GM12864 (cell line): ENCODE data around the gene OBP2B.

Source experiments
- DNase-seq: peaks from one replicate; pipeline ENCODE4 v3.0.0-alpha.2; 2011; ENCODE audit warnings: low read depth
- H3K4me3 ChIP-seq: 2 replicates; pipeline ENCODE4 v1.5.1; 2011; ENCODE audit warnings: mild to moderate bottlenecking, low read depth, low read length, control low read depth
- TF ChIP-seq, protein P1 (sequence below): IDR thresholded peaks from 2 replicates; pipeline ENCODE4 v1.5.1; 2011; ENCODE audit warnings: low read depth, mild to moderate bottlenecking, moderate library complexity, low read length, control low read depth, inconsistent platforms; ENCODE audit errors: missing control alignments

Gene OBP2B

DNA sequence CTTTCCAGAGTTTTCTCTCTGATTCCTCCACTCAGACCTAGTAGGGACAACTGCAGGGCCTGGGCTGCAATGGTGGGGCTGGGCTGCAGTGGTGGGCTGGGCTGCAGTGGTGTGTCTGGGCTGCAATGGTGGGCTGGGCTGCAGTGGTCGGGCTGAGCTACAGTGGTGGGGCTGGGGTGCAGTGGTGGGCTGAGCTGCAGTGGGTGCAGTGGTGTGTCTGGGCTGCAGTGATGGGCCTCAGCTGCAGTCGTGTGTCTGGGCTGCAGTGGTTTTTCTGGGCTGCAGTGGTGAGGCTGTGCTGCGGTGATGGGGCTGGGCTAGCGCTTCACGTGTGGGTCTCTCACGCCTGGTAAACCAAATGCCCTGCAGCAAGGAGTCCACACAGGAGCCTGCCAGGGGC is 38.6 kb upstream of the OBP2B start:
- TF ChIP-seq, protein P1, sequence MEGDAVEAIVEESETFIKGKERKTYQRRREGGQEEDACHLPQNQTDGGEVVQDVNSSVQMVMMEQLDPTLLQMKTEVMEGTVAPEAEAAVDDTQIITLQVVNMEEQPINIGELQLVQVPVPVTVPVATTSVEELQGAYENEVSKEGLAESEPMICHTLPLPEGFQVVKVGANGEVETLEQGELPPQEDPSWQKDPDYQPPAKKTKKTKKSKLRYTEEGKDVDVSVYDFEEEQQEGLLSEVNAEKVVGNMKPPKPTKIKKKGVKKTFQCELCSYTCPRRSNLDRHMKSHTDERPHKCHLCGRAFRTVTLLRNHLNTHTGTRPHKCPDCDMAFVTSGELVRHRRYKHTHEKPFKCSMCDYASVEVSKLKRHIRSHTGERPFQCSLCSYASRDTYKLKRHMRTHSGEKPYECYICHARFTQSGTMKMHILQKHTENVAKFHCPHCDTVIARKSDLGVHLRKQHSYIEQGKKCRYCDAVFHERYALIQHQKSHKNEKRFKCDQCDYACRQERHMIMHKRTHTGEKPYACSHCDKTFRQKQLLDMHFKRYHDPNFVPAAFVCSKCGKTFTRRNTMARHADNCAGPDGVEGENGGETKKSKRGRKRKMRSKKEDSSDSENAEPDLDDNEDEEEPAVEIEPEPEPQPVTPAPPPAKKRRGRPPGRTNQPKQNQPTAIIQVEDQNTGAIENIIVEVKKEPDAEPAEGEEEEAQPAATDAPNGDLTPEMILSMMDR: no peak
- no peak for DNase-seq
- no peak overlapping the region for H3K4me3 ChIP-seq

DNA sequence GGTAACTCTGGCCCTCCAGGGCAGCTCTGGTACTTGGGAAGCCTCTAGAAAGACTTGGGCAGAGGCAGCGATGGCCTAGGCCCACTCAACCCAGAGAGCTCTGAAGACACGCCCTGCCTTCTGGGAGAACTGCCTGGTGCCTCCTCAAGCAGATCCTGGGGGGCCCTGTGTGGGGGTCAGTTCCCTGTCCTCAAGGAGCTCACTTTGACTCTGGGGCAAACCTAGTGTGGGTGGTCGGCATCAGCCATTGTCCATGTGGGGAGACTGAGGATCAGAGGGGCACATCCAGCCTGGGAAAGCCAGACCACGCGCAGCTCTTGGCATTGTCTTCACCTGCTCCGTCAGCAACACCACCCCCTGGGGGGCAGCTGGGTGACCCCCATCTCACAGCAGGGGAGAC is 37.9 kb upstream of the OBP2B start:
- no peak overlapping the region for H3K4me3 ChIP-seq
- DNase-seq: no peak
- TF ChIP-seq, protein P1: no peak

DNA sequence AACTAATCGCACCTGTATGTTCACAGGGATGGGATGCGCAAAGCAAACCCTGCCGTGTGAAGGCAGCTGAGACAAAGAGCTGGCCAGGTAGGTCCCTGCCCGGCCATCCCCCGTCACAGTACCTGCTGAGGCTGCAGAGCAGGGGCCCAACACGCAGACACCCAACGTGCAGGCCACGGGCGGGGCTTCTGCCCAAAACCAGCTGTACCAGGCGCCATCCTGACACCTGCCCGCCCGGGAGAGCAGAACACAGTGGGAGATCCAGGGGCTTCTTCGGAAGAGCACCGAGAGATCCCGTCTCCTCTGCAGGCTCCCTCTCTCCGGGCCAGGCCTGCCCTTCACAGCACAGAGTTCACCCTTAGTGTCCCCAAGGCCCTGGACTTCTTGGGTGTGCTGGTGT is 37.5 kb upstream of the OBP2B start:
- DNase-seq: no peak
- no peak overlapping the region for H3K4me3 ChIP-seq
- TF ChIP-seq, protein P1: no peak

DNA sequence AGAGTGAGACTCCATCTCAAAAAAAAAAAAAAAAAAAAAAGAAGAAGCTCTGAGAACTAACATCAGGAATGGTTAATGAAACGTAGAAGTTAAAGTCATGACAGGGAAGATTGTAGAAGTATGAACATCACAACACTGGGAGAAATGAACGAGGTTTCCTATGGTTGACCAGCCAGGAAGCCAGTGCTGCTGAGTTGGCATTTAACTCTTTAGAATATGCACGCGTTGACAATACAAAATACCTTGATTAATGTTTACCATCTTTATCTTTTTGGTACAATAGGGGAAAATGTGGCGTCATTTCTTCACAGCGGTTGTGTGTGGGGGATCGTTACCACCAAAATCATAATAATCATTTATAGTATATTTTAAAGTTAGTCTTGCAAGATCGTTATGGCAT is 33.9 kb upstream of the OBP2B start:
- no peak overlapping the region for H3K4me3 ChIP-seq
- DNase-seq: no peak
- TF ChIP-seq, protein P1: no peak

DNA sequence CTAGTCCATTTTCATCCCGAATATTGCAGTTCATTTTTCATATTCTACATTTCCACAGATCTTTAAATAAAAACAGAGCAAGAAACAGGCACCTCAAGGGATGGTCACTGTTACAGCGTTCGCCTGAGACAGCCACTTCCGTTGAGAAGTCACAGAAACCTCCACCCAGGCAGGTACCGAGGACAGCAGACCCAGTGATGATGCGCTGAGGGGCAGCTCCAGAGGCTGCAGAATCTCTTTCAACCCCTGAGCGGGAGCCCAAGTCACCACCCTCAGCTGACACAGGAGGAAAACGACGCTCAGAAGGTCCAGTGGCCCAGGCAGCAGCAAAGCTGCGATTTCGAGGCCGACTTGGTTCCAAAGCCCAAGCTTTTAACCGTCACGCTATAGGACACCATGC is 33.2 kb upstream of the OBP2B start:
- TF ChIP-seq, protein P1: no peak
- no peak for DNase-seq
- H3K4me3 ChIP-seq: no peak overlapping the region

DNA sequence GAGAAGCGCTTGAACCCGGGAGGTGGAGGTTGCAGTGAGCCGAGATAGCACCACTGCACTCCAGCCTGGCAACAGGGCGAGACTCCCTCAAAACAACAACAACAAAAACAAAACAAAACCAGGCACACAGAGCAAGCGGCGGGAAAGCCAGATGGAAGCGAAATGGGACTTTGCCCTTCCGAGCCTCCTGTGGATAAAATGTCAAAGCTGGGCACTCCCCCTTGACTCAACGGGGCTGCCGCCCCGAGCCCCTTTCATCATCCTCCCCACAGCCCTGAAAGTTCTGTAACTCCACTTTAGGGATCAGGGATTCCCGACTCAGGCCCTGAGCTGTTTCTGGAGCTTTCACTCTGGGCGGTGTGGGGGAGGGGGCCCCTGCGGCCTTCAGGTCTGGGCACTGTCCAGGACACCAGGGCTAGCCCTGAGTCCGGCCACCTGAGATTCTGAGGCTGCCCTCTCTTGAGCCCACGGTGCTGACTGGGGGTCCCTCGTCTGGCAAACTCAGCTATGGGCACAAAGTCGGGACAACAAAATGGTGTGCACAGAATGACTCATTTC is 30.6 kb upstream of the OBP2B start:
- no peak overlapping the region for H3K4me3 ChIP-seq
- no peak for DNase-seq
- TF ChIP-seq, protein P1: no peak

DNA sequence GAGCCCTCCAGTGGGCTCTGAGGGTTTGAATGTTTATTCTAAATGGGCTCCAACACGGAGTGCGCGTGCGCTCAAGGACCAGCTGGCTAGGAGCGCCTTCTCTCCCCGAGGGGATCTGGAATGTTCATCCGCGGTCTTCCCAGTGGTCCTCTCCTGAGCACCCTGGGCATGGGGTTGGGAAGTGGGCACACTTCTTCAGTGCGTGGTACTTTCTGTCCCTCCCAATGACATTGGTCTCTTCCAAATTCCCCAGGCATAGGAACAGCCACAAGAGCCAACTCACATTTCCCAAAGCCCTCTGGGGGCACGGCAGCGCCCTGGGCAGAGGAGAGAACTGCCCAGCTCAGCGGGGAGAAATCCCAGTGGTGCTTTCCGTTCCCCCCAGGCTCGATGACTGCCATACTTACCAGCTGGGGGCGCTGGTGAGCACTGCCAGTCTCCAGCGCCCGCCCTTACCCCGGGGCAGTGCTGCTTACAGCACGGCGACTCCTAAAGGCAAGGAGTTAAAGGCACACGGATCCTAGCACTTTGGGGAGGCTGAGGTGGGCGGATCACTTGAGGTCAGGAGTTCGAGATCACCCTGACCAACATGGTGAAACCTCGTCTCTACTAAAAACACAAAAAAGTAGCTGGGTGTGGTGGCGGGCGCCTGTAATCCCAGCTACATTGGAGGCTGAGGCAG is 29.9 kb upstream of the OBP2B start:
- DNase-seq: no peak
- no peak overlapping the region for H3K4me3 ChIP-seq
- TF ChIP-seq, protein P1: peak; percentile 67
